Measurements from ENCODE around the gene KIAA0513. TPM values are rescaled to one million over a fixed set of nuclear protein-coding genes. Genes with fewer than 3 reads are reported as not detected.
A peak's percentile ranks its signal among the peaks of the same experiment; 100 is the strongest.

The KIAA0513 gene
- total and polyA plus RNA-seq, 2 of the 13 experiments (the other 11 are each of a cell fraction or from before 2014, with no cell fraction given) = 1.8 TPM

DNA sequence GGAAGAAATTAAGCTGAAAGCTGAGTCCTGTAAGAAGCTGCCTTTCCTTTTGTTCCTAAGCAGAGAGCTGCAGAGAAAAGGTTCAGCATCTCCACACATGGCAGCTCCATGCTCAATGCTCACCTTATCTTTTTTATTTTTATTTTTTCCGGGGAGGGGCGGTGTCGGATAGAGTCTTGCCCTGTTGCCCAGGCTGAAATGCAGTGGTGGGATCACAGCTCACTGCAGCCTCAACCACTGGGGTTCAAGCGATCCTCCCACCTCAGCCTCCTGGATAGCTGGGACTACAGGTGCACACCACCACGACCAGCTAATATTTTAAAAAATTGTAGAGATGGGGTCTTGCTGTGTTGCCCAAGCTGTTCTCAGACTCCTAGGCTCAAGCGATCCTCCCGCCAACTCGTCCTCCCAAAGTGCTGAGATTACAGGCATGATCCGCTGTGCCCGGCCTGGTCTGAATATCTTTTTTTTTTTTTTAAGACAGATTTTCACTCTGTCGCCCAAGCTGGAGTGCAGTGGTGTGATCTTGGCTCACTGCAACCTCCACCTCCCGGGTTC lies 112.9 kb downstream of the KIAA0513 start (continued):
- TF ChIP-seq, protein P1, sequence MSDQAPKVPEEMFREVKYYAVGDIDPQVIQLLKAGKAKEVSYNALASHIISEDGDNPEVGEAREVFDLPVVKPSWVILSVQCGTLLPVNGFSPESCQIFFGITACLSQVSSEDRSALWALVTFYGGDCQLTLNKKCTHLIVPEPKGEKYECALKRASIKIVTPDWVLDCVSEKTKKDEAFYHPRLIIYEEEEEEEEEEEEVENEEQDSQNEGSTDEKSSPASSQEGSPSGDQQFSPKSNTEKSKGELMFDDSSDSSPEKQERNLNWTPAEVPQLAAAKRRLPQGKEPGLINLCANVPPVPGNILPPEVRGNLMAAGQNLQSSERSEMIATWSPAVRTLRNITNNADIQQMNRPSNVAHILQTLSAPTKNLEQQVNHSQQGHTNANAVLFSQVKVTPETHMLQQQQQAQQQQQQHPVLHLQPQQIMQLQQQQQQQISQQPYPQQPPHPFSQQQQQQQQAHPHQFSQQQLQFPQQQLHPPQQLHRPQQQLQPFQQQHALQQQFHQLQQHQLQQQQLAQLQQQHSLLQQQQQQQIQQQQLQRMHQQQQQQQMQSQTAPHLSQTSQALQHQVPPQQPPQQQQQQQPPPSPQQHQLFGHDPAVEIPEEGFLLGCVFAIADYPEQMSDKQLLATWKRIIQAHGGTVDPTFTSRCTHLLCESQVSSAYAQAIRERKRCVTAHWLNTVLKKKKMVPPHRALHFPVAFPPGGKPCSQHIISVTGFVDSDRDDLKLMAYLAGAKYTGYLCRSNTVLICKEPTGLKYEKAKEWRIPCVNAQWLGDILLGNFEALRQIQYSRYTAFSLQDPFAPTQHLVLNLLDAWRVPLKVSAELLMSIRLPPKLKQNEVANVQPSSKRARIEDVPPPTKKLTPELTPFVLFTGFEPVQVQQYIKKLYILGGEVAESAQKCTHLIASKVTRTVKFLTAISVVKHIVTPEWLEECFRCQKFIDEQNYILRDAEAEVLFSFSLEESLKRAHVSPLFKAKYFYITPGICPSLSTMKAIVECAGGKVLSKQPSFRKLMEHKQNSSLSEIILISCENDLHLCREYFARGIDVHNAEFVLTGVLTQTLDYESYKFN (CRISPR knock-in tag; conservative IDR thresholded peaks at IDR 0.05) = no peak
- TF ChIP-seq ZNF746 (CRISPR knock-in tag; IDR thresholded peaks at IDR 0.05) (no peak), JARID2 (CRISPR knock-in tag; IDR thresholded peaks at IDR 0.05; ENCODE audit: insufficient replicate concordance) (no peak), SP4 (CRISPR knock-in tag; IDR thresholded peaks at IDR 0.05) (no peak), DR1 (CRISPR knock-in tag; IDR thresholded peaks at IDR 0.05) (no peak), ZNF430 (CRISPR knock-in tag; IDR thresholded peaks at IDR 0.05) (no peak), ZNF660 (CRISPR knock-in tag; IDR thresholded peaks at IDR 0.05; ENCODE audit: borderline replicate concordance, low read depth) (no peak), HOXA7 (CRISPR knock-in tag; IDR thresholded peaks at IDR 0.05) (no peak), TBX2 (CRISPR knock-in tag; IDR thresholded peaks at IDR 0.05; ENCODE audit: borderline replicate concordance) (0 out of 2 replicates have a peak, but pooled peaks have one; percentile 5), ELF1 (CRISPR knock-in tag; IDR thresholded peaks at IDR 0.05) (no peak), ZNF563 (CRISPR knock-in tag; IDR thresholded peaks at IDR 0.05) (no peak), RBAK (CRISPR knock-in tag; IDR thresholded peaks at IDR 0.05) (no peak), RFX1 (IDR thresholded peaks at IDR 0.05) (no peak), ZNF496 (CRISPR knock-in tag; IDR thresholded peaks at IDR 0.05; ENCODE audit: insufficient replicate concordance) (no peak)
- TF ChIP-seq, protein P2, sequence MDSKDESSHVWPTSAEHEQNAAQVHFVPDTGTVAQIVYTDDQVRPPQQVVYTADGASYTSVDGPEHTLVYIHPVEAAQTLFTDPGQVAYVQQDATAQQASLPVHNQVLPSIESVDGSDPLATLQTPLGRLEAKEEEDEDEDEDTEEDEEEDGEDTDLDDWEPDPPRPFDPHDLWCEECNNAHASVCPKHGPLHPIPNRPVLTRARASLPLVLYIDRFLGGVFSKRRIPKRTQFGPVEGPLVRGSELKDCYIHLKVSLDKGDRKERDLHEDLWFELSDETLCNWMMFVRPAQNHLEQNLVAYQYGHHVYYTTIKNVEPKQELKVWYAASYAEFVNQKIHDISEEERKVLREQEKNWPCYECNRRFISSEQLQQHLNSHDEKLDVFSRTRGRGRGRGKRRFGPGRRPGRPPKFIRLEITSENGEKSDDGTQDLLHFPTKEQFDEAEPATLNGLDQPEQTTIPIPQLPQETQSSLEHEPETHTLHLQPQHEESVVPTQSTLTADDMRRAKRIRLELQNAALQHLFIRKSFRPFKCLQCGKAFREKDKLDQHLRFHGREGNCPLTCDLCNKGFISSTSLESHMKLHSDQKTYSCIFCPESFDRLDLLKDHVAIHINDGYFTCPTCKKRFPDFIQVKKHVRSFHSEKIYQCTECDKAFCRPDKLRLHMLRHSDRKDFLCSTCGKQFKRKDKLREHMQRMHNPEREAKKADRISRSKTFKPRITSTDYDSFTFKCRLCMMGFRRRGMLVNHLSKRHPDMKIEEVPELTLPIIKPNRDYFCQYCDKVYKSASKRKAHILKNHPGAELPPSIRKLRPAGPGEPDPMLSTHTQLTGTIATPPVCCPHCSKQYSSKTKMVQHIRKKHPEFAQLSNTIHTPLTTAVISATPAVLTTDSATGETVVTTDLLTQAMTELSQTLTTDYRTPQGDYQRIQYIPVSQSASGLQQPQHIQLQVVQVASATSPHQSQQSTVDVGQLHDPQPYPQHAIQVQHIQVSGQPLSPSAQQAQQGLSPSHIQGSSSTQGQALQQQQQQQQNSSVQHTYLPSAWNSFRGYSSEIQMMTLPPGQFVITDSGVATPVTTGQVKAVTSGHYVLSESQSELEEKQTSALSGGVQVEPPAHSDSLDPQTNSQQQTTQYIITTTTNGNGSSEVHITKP (CRISPR knock-in tag; IDR thresholded peaks at IDR 0.05; ENCODE audit: low read depth) = no peak
- TF ChIP-seq, protein P3, sequence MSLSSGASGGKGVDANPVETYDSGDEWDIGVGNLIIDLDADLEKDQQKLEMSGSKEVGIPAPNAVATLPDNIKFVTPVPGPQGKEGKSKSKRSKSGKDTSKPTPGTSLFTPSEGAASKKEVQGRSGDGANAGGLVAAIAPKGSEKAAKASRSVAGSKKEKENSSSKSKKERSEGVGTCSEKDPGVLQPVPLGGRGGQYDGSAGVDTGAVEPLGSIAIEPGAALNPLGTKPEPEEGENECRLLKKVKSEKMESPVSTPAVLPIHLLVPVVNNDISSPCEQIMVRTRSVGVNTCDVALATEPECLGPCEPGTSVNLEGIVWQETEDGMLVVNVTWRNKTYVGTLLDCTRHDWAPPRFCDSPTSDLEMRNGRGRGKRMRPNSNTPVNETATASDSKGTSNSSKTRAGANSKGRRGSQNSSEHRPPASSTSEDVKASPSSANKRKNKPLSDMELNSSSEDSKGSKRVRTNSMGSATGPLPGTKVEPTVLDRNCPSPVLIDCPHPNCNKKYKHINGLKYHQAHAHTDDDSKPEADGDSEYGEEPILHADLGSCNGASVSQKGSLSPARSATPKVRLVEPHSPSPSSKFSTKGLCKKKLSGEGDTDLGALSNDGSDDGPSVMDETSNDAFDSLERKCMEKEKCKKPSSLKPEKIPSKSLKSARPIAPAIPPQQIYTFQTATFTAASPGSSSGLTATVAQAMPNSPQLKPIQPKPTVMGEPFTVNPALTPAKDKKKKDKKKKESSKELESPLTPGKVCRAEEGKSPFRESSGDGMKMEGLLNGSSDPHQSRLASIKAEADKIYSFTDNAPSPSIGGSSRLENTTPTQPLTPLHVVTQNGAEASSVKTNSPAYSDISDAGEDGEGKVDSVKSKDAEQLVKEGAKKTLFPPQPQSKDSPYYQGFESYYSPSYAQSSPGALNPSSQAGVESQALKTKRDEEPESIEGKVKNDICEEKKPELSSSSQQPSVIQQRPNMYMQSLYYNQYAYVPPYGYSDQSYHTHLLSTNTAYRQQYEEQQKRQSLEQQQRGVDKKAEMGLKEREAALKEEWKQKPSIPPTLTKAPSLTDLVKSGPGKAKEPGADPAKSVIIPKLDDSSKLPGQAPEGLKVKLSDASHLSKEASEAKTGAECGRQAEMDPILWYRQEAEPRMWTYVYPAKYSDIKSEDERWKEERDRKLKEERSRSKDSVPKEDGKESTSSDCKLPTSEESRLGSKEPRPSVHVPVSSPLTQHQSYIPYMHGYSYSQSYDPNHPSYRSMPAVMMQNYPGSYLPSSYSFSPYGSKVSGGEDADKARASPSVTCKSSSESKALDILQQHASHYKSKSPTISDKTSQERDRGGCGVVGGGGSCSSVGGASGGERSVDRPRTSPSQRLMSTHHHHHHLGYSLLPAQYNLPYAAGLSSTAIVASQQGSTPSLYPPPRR (CRISPR knock-in tag; IDR thresholded peaks at IDR 0.05; ENCODE audit: borderline replicate concordance) = no peak
- TF ChIP-seq, protein P4, sequence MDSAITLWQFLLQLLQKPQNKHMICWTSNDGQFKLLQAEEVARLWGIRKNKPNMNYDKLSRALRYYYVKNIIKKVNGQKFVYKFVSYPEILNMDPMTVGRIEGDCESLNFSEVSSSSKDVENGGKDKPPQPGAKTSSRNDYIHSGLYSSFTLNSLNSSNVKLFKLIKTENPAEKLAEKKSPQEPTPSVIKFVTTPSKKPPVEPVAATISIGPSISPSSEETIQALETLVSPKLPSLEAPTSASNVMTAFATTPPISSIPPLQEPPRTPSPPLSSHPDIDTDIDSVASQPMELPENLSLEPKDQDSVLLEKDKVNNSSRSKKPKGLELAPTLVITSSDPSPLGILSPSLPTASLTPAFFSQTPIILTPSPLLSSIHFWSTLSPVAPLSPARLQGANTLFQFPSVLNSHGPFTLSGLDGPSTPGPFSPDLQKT (CRISPR knock-in tag; IDR thresholded peaks at IDR 0.05; ENCODE audit: borderline replicate concordance) = no peak

All from HepG2 (cell line).